Heart right ventricle (tissue), 16 donors: ENCODE data around the gene MGAT5. TPM values are rescaled to one million over a fixed set of nuclear protein-coding genes. Genes with fewer than 3 reads are reported as not detected.

Experiments
- ATAC-seq, 8 donors: fragments of 200-7000 bp; cut with Tn5 transposase; one replicate each; pipeline ENCODE4 v1.9.1; 2020; ENCODE audit warnings: mild to moderate bottlenecking in 8 of 8, moderate library complexity in 8 of 8, moderate number of reproducible peaks in 1 of 8
- DNase-seq, 2 donors: peaks; one replicate each; pipeline ENCODE4 v3.0.0-alpha.2; 2020
- H3K27ac ChIP-seq, 10 donors: fragments of 200-600 bp; sonication (generic) in 2 of 10; one replicate each; pipeline versions ENCODE4 v1.5.0 to v1.8.0; 2020 to 2022; ENCODE audit warnings: mild to moderate bottlenecking in 3 of 10
- H3K27me3 ChIP-seq, 7 donors: fragments of 200-600 bp; one replicate each; pipeline ENCODE4 v1.8.0; 2021 to 2022; ENCODE audit warnings: mild to moderate bottlenecking in 2 of 7
- H3K36me3 ChIP-seq, 9 donors: fragments of 200-600 bp; sonication (generic) in 1 of 9; one replicate each; pipeline versions ENCODE4 v1.5.0 to v1.8.0; 2020 to 2022; ENCODE audit warnings: mild to moderate bottlenecking in 2 of 9
- H3K4me1 ChIP-seq, 9 donors: fragments of 200-600 bp; sonication (generic) in 1 of 9; one replicate each; pipeline versions ENCODE4 v1.5.0 to v1.8.0; 2020 to 2022; ENCODE audit warnings: mild to moderate bottlenecking in 4 of 9
- H3K4me3 ChIP-seq, 10 donors: fragments of 200-600 bp; sonication (generic) in 2 of 10; one replicate each; pipeline versions ENCODE4 v1.5.0 to v1.8.0; 2020 to 2022; ENCODE audit warnings: mild to moderate bottlenecking in 7 of 10, moderate library complexity in 2 of 10
- H3K9me3 ChIP-seq, 11 donors: fragments of 200-600 bp in 10 of 11; sonication (generic) in 2 of 11; one replicate each; pipeline versions ENCODE4 v1.5.0 to v1.8.0; 2013 to 2022; ENCODE audit warnings: mild to moderate bottlenecking in 2 of 11, control low read depth in 1 of 11, moderate library complexity in 1 of 11
- CTCF ChIP-seq, 9 donors: fragments of 200-600 bp; sonication (generic) in 2 of 9; IDR thresholded peaks; one replicate each; pipeline versions ENCODE4 v1.5.0 to v1.8.0; 2021 to 2022; ENCODE audit warnings: antibody characterized with exemption in 9 of 9, mild to moderate bottlenecking in 5 of 9, moderate library complexity in 1 of 9
- WGBS, 2 donors: extraction: QIAGEN DNeasy Blood & Tissue Kit; methylation state at CpG; one replicate each; pipeline ENCODE4 v1.1.7; 2013; ENCODE audit warnings: inconsistent platforms in 1 of 2; 5-methylcytosine and 5-hydroxymethylcytosine counted together
- intact Hi-C, 10 donors: fragments of 100-400 bp; cut with DNase I; formaldehyde crosslinking; loops; one replicate each; pipeline versions ENCODE4 v1.11.1 to v1.14.2; 2022
- polyA plus RNA-seq, 2 donors: library from polyadenylated mRNA; stranded (reverse); fragments of 200-250 nt; gene quantifications; one replicate each; pipeline ENCODE4 v1.2.3, GENCODE V29; 2013
- total RNA-seq, 10 donors: library from RNA; stranded (reverse); fragmentation: NEBNext Ultra II Directional in 3 of 10; extraction: Animal tissue kit (Norgen Biotek cat#: 25700) in 3 of 10; gene quantifications; one replicate each; pipeline versions ENCODE4 v1.2.1 to v1.2.4, GENCODE V29; 2021 to 2023
- donor health status: Arrhythmogenic right ventricular cardiomyopathy.
- donor health status: ischemic (EF 13 %, LVEDD 7.1; RV severe dilation, severe dysfunction).
- donor health status: healthy with polysubstance abuse.
- donor health status: DM: no; HTN: yes; CAD: no.
- donor health status: DM: no; HTN: no; CAD: no.
- donor health status: ischemic (EF 25% LVEDD 6.9; RV normal size, moderate dysfunction).
- donor health status: ischemic (EF 25% LVEDD 5.7; RV mildly dilated, moderate dysfunction).
- donor health status: healthy.
- donor health status: DM: yes; HTN: yes; CAD: no.
- donor health status: Ischemic cardiomyopathy.
- donor health status: ischemic (EF 35%, LVEDD 5.7; RV mildly dilated, moderate dysfunction).
- donor health status: nonischemic (EF 11% LVEDD 7.7; RV severe dilation, severe dysfunction).
- donor health status: DM: yes; HTN: yes; CAD: no.
- donor health status: PGD.
- donor health status: ischemic (EF 29% LVEDD 5.4; RV normal size, mild dysfunction).
- donor health status: nonischemic (EF 23%, LVEDD 6.1; RV moderate dilation, normal function).

Gene MGAT5
- total and polyA plus RNA-seq, 12 donors: 6.4 to 111 (median 92.2) TPM

- Histone ChIP-seq H3K27me3 (no peaks in the 10 kb centered on the region), H3K9me3 (no peaks in the 10 kb centered on the region), H3K27ac (peak overlapping the region in 5 of 10 donors; percentile 9 to 19 (median 15)), H3K4me3 (no peak overlapping the region), H3K4me1 (peaks cover 5 to 77% (median 58%) of the 10 kb centered on the region in 9 donors), H3K36me3 (no peaks in the 10 kb centered on the region)
- DNase-seq: no peak
- TF ChIP-seq CTCF (IDR thresholded peaks at IDR 0.05): no peak
- ATAC-seq: no peak
- intact Hi-C loops: no loop called here
- 91 to 94% methylated on average over 4 of the region's 4 CpGs for WGBS, 2 donors
Measured at GRCh38 chr2:134282629-134283400, 28.9 kb downstream of the MGAT5 start.

DNA sequence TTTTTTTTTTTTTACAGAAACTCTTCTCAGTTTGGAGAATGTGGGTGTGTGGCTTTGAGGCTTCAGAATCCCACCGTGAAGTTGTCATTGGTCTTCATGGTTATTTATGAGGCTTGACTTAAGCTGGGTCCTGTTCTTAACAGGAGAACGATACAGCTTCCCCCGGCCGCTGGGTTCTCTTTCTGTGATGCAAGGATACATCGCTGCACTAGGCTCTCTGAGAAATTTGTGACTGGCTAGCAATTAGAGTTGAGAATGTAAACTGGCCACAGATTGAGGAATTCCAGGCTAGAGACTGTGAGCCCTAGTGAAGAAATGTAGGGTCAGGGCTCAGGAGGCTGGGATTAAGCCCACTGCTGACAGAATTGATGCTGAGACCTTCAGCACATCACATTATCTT, 29.8 kb downstream of the MGAT5 start:
- Histone ChIP-seq H3K9me3 (no peaks in the 10 kb centered on the region), H3K4me3 (no peak overlapping the region), H3K27ac (no peak overlapping the region), H3K27me3 (no peaks in the 10 kb centered on the region), H3K4me1 (peaks cover 5 to 78% (median 61%) of the 10 kb centered on the region in 9 donors), H3K36me3 (no peaks in the 10 kb centered on the region)
- intact Hi-C loops: no loop called here
- 94% methylated on average over 5 of the region's 5 CpGs for WGBS, 2 donors
- ATAC-seq (no peak), DNase-seq (no peak)
- TF ChIP-seq CTCF (IDR thresholded peaks at IDR 0.05): no peak

DNA sequence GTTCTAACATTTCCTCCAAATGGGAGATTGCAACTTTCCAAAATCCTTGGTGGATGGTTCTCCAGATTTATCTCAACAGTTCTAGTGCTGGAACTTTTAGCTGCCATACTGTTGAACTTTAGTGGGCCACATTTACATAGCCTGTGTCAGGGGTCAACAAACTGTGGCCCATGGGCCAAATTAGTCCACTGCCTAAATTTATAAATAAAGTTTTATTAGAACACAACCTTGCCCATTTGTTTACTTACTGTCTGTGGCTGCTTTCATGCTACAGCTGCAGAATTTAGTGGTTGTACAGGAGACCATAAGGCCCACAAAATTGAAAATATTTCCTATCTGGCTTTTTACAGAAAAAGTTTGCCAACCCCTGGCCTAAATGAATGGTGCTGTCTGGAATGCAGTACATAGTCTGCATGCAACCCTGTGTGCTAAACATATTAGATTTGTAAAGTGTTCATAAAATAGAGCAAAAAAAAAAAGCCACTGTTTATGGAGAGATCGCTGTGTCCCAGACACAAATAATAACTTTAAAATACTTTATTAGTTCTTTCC, 30.3 kb downstream of the MGAT5 start:
- WGBS, 2 donors: 97 to 100% methylated on average over 1 of the region's 1 CpG
- Histone ChIP-seq H3K4me3 (no peak overlapping the region), H3K9me3 (no peaks in the 10 kb centered on the region), H3K27ac (no peak overlapping the region), H3K36me3 (no peaks in the 10 kb centered on the region), H3K27me3 (no peaks in the 10 kb centered on the region), H3K4me1 (peaks cover 1 to 77% (median 55%) of the 10 kb centered on the region in 9 donors)
- intact Hi-C loops: no loop called here
- DNase-seq (no peak), ATAC-seq (no peak)
- TF ChIP-seq CTCF (IDR thresholded peaks at IDR 0.05): no peak

DNA sequence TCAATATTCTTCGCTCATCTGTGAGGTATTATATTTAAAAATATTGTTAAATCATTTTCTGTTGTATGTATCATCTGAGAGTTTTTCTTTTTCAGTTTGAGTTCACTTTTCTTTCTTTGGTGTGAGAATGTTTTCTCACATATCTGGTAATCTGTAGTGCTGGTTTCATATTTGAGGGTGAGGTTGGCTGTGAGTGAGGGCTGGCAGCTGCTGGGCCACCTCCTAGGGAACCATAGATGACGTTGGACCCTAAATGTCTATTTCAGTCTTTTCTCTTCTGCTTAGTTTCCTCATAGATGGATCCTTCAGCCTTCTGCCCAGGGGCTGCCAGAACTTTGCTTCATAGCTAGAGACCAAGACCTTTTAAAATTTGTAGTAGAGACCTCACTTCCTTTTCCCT, 33.5 kb downstream of the MGAT5 start:
- intact Hi-C loops: no loop called here
- TF ChIP-seq CTCF (IDR thresholded peaks at IDR 0.05): no peak
- Histone ChIP-seq H3K4me1 (peaks cover 0 to 76% (median 40%) of the 10 kb centered on the region in 9 donors), H3K27ac (peak overlapping the region in 2 of 10 donors; percentile 4 to 11), H3K36me3 (no peaks in the 10 kb centered on the region), H3K4me3 (no peak overlapping the region), H3K9me3 (no peaks in the 10 kb centered on the region), H3K27me3 (no peaks in the 10 kb centered on the region)
- DNase-seq (no peak), ATAC-seq (peak in 4 of 8 donors; percentile 21 to 55 (median 40))
- WGBS, 2 donors: 72 to 74% methylated on average over 2 of the region's 2 CpGs
